HG03064 (cell line): ENCODE data around the gene CDK15.
"Not testable (repeated sequence)": the region's sequence is repeated elsewhere in the genome, so short reads cannot be mapped to it uniquely, and the experiment has no call there.

Experiments used
- ATAC-seq: cut with Tn5 transposase; IDR thresholded peaks from one replicate; pipeline ENCODE4 v1.9.1; 2021; ENCODE audit warnings: low read depth; ENCODE audit not compliant: unreplicated experiment

CDK15 gene

GRCh38 chr2:201788371-201788770 lies 18.0 kb upstream of the CDK15 start:
- no peak for ATAC-seq

GRCh38 chr2:201789395-201789794 lies 16.9 kb upstream of the CDK15 start:
- no peak for ATAC-seq

GRCh38 chr2:201790291-201790690 lies 16.0 kb upstream of the CDK15 start:
- no peak for ATAC-seq

- ATAC-seq, result no peak
Measured at GRCh38 chr2:201790989-201791388, 15.3 kb upstream of the CDK15 start.

- no peak for ATAC-seq
Measured at GRCh38 chr2:201793631-201794030, 12.7 kb upstream of the CDK15 start.

GRCh38 chr2:201794294-201794693 lies 12.0 kb upstream of the CDK15 start:
- no peak for ATAC-seq

GRCh38 chr2:201795607-201796477 lies 10.5 kb upstream of the CDK15 start:
- ATAC-seq, result no peak

GRCh38 chr2:201796478-201796865 lies 9.9 kb upstream of the CDK15 start:
- no peak for ATAC-seq

- ATAC-seq, result no peak
Measured at GRCh38 chr2:201797175-201797840, 9.0 kb upstream of the CDK15 start.

- ATAC-seq, result no peak
Measured at GRCh38 chr2:201798252-201798913, 8.0 kb upstream of the CDK15 start.

- not testable (repeated sequence) for ATAC-seq
Measured at GRCh38 chr2:201798914-201799285, 7.4 kb upstream of the CDK15 start.

- ATAC-seq, result no peak
Measured at GRCh38 chr2:201807452-201807999, 1.2 kb downstream of the CDK15 start.

- ATAC-seq, result no peak
Measured at GRCh38 chr2:201808027-201808426, 1.7 kb downstream of the CDK15 start.

GRCh38 chr2:201809633-201810032 lies 3.3 kb downstream of the CDK15 start:
- ATAC-seq, result no peak

- not testable (repeated sequence) for ATAC-seq
Measured at GRCh38 chr2:201810604-201811003, 4.3 kb downstream of the CDK15 start.

GRCh38 chr2:201813996-201814760 lies 7.8 kb downstream of the CDK15 start:
- no peak for ATAC-seq

GRCh38 chr2:201816657-201817575 lies 10.6 kb downstream of the CDK15 start:
- no peak for ATAC-seq

- ATAC-seq, result no peak
Measured at GRCh38 chr2:201820383-201821007, 14.2 kb downstream of the CDK15 start.

- ATAC-seq, result no peak
Measured at GRCh38 chr2:201821080-201821479, 14.7 kb downstream of the CDK15 start.
